HTERT RPE-1 (cell line): ENCODE data around the gene LENG1.

Source experiments
- in situ Hi-C: fragments of 300-500 bp; cut with MboI; formaldehyde crosslinking; loops from 4 replicates; pipeline ENCODE4 v1.14.3; 2020; ENCODE audit warnings: low sequenced_read_pairs

LENG1 gene

GRCh38 chr19:54165222-54165621 is 5.7 kb upstream of the LENG1 start:
- in situ Hi-C loops = no loop called here

GRCh38 chr19:54164369-54165068 is 5.0 kb upstream of the LENG1 start:
- in situ Hi-C loops = no loop called here

- in situ Hi-C loops = no loop called here
These were observed 3.4 kb upstream of the LENG1 start for GRCh38 chr19:54162884-54163283.

GRCh38 chr19:54162241-54162805 is 2.8 kb upstream of the LENG1 start:
- in situ Hi-C loops = no loop called here

GRCh38 chr19:54160854-54161253 is 1.3 kb upstream of the LENG1 start:
- in situ Hi-C loops = no loop called here

GRCh38 chr19:54160182-54160811 is 776 bp upstream of the LENG1 start:
- in situ Hi-C loops = no loop called here

GRCh38 chr19:54158812-54159351 is 639 bp downstream of the LENG1 start:
- in situ Hi-C loops = no loop called here

GRCh38 chr19:54156953-54157352 is 2.6 kb downstream of the LENG1 start:
- in situ Hi-C loops = no loop called here

GRCh38 chr19:54156490-54156889 is 3.0 kb downstream of the LENG1 start:
- in situ Hi-C loops = no loop called here

GRCh38 chr19:54155694-54156093 is 3.8 kb downstream of the LENG1 start:
- in situ Hi-C loops = no loop called here

GRCh38 chr19:54154603-54155345 is 4.7 kb downstream of the LENG1 start:
- in situ Hi-C loops = no loop called here

GRCh38 chr19:54153731-54154326 is 5.7 kb downstream of the LENG1 start:
- in situ Hi-C loops = no loop called here

- in situ Hi-C loops = no loop called here
These were observed 6.5 kb downstream of the LENG1 start for GRCh38 chr19:54152878-54153524.

- in situ Hi-C loops = no loop called here
These were observed 7.3 kb downstream of the LENG1 start for GRCh38 chr19:54152267-54152666.

- in situ Hi-C loops = no loop called here
These were observed 8.0 kb downstream of the LENG1 start for GRCh38 chr19:54151362-54152035.

- in situ Hi-C loops = no loop called here
These were observed 10.3 kb downstream of the LENG1 start for GRCh38 chr19:54149021-54149812.

GRCh38 chr19:54148158-54148557 is 11.4 kb downstream of the LENG1 start:
- in situ Hi-C loops = no loop called here

- in situ Hi-C loops = no loop called here
These were observed 11.8 kb downstream of the LENG1 start for GRCh38 chr19:54147676-54148075.

- in situ Hi-C loops = no loop called here
These were observed 13.9 kb downstream of the LENG1 start for GRCh38 chr19:54145541-54146158.
